Suprapubic skin (tissue), 4 donors: ENCODE results near the gene KDM5A. TPM values are rescaled to one million over a fixed set of nuclear protein-coding genes. Genes with fewer than 3 reads are reported as not detected.

Source experiments
- DNase-seq, 2 donors: peaks; one replicate each; pipeline ENCODE4 v3.0.0-alpha.2; 2019; ENCODE audit warnings: low spot score in 2 of 2
- H3K27ac ChIP-seq: fragments of 200-600 bp; sonication (generic); one replicate; pipeline ENCODE4 v1.5.1; 2019
- H3K27me3 ChIP-seq: fragments of 200-600 bp; sonication (generic); one replicate; pipeline ENCODE4 v1.5.1; 2019
- H3K36me3 ChIP-seq: fragments of 200-600 bp; sonication (generic); one replicate; pipeline ENCODE4 v1.5.1; 2019
- H3K4me1 ChIP-seq: fragments of 200-600 bp; sonication (generic); one replicate; pipeline ENCODE4 v1.5.1; 2019
- H3K4me3 ChIP-seq: fragments of 200-600 bp; sonication (generic); one replicate; pipeline ENCODE4 v1.5.1; 2019; ENCODE audit warnings: mild to moderate bottlenecking
- H3K9me3 ChIP-seq: fragments of 200-600 bp; sonication (generic); one replicate; pipeline ENCODE4 v1.5.1; 2019
- CTCF ChIP-seq, 2 donors: fragments of 200-600 bp in 1 of 2; fragments of 450-650 bp in 1 of 2; sonication (generic) in 1 of 2; IDR thresholded peaks; one replicate each; pipeline ENCODE4 v1.5.1; 2016 to 2019; ENCODE audit warnings: antibody characterized with exemption in 2 of 2, mild to moderate bottlenecking in 1 of 2, moderate library complexity in 1 of 2
- EP300 ChIP-seq: sonication (generic); formaldehyde crosslinking; IDR thresholded peaks from one replicate; pipeline ENCODE4 v1.6.1; 2017; ENCODE audit warnings: antibody characterized with exemption
- POLR2A ChIP-seq, 2 donors: fragments of 450-650 bp; IDR thresholded peaks; one replicate each; pipeline ENCODE4 v1.6.1; 2017; ENCODE audit warnings: antibody characterized with exemption in 2 of 2, mild to moderate bottlenecking in 2 of 2, moderate library complexity in 2 of 2
- POLR2AphosphoS5 ChIP-seq, 3 donors: sonication (generic); formaldehyde crosslinking; IDR thresholded peaks; one replicate each; pipeline ENCODE4 v1.6.1; 2017; ENCODE audit warnings: antibody characterized with exemption in 3 of 3
- WGBS: methylation state at CpG from one replicate; pipeline ENCODE4 v1.1.5; 2018; 5-methylcytosine and 5-hydroxymethylcytosine counted together
- total RNA-seq, 4 donors: library from RNA; depleted of rRNA; stranded (reverse); fragments of >200 nt; gene quantifications; one replicate each; pipeline ENCODE4 v1.1.0, GENCODE V29; 2016

Gene KDM5A
- total RNA-seq, 4 donors from 2014 or later: 43.1 to 126 (median 92.1) TPM

- TF ChIP-seq POLR2AphosphoS5 (IDR thresholded peaks at IDR 0.05): no peak
- TF ChIP-seq EP300: no peak
- no peak for TF ChIP-seq CTCF (IDR thresholded peaks at IDR 0.05)
- no peak for TF ChIP-seq POLR2A (IDR thresholded peaks at IDR 0.05)
- Histone ChIP-seq H3K27me3 (no peaks in the 10 kb centered on the region), H3K36me3 (peaks cover 43% of the 10 kb centered on the region), H3K4me3 (no peak overlapping the region), H3K27ac (no peak overlapping the region), H3K4me1 (peaks cover 16% of the 10 kb centered on the region), H3K9me3 (no peaks in the 10 kb centered on the region)
- no peak for DNase-seq
- WGBS: 75% methylated on average over 1 of the region's 1 CpG
Measured at GRCh38 chr12:331287-331686, 57.8 kb downstream of the KDM5A start.

GRCh38 chr12:325906-326305 is 63.2 kb downstream of the KDM5A start:
- Histone ChIP-seq H3K27me3 (no peaks in the 10 kb centered on the region), H3K4me1 (peaks cover 16% of the 10 kb centered on the region), H3K27ac (peak overlapping the region; percentile 39), H3K9me3 (no peaks in the 10 kb centered on the region), H3K4me3 (no peak overlapping the region), H3K36me3 (peaks cover 54% of the 10 kb centered on the region)
- TF ChIP-seq CTCF (IDR thresholded peaks at IDR 0.05) (no peak), POLR2AphosphoS5 (IDR thresholded peaks at IDR 0.05) (no peak), POLR2A (IDR thresholded peaks at IDR 0.05) (no peak), EP300 (no peak)
- 53% methylated on average over 6 of the region's 6 CpGs for WGBS
- no peak for DNase-seq

- TF ChIP-seq EP300: no peak
- no peak for TF ChIP-seq POLR2A (IDR thresholded peaks at IDR 0.05)
- no peak for TF ChIP-seq CTCF (IDR thresholded peaks at IDR 0.05)
- TF ChIP-seq POLR2AphosphoS5 (IDR thresholded peaks at IDR 0.05): no peak
- no peak for DNase-seq
- no peaks in the 10 kb centered on the region for H3K27me3 ChIP-seq
- H3K4me1 ChIP-seq: peaks cover 13% of the 10 kb centered on the region
- peaks cover 76% of the 10 kb centered on the region for H3K36me3 ChIP-seq
- no peak overlapping the region for H3K4me3 ChIP-seq
- H3K9me3 ChIP-seq: no peaks in the 10 kb centered on the region
- WGBS: 57% methylated on average over 2 of the region's 2 CpGs
- H3K27ac ChIP-seq: no peak overlapping the region
Measured at GRCh38 chr12:323507-323906, 65.6 kb downstream of the KDM5A start.

GRCh38 chr12:321606-322326 is 67.4 kb downstream of the KDM5A start:
- no peak for DNase-seq
- 62% methylated on average over 1 of the region's 1 CpG for WGBS
- no peak overlapping the region for H3K4me3 ChIP-seq
- peaks cover 81% of the 10 kb centered on the region for H3K36me3 ChIP-seq
- H3K9me3 ChIP-seq: no peaks in the 10 kb centered on the region
- TF ChIP-seq CTCF (IDR thresholded peaks at IDR 0.05): peak in 1 of 2 donors; percentile 16
- no peak for TF ChIP-seq POLR2AphosphoS5 (IDR thresholded peaks at IDR 0.05)
- H3K4me1 ChIP-seq: peaks cover 13% of the 10 kb centered on the region
- no peak overlapping the region for H3K27ac ChIP-seq
- no peaks in the 10 kb centered on the region for H3K27me3 ChIP-seq

GRCh38 chr12:318759-319515 is 70.2 kb downstream of the KDM5A start:
- Histone ChIP-seq H3K27ac (no peak overlapping the region), H3K4me1 (peaks cover 4% of the 10 kb centered on the region), H3K27me3 (no peaks in the 10 kb centered on the region), H3K36me3 (peaks cover 86% of the 10 kb centered on the region), H3K9me3 (no peaks in the 10 kb centered on the region), H3K4me3 (no peak overlapping the region)
- DNase-seq: no peak
- WGBS: 63% methylated on average over 9 of the region's 9 CpGs
- TF ChIP-seq POLR2A (IDR thresholded peaks at IDR 0.05) (no peak), EP300 (no peak)
